Calu3 (cell line): Measurements from ENCODE around the gene TWF2. TPM values are rescaled to one million over a fixed set of nuclear protein-coding genes. Genes with fewer than 3 reads are reported as not detected.
"Not testable (repeated sequence)": the region's sequence is repeated elsewhere in the genome, so short reads cannot be mapped to it uniquely, and the experiment has no call there.

ENCODE experiments used
- BruUV-seq: library from RNA; stranded (reverse); fragments of 400-500 nt; replicated peaks from 2 replicates; lab custom pipeline; 2021; lab: Mats Ljungman, UMichigan
- CTCF ChIA-PET: fragments of 300-600 bp; sonication (Branson Sonifier 250); formaldehyde crosslinking; loops from one replicate; lab custom pipeline; 2022; ENCODE audit warnings: antibody characterized with exemption; lab: Charles Lee
- DNase-seq: peaks from one replicate; pipeline ENCODE4 v3.0.0; 2022
- H3K27ac Mint-ChIP-seq: one replicate; pipeline ENCODE4 v1.8.0; 2022; ENCODE audit warnings: mixed read lengths; ENCODE audit not compliant: unreplicated experiment
- H3K27me3 Mint-ChIP-seq: one replicate; pipeline ENCODE4 v1.8.0; 2022; ENCODE audit warnings: mixed read lengths; ENCODE audit not compliant: unreplicated experiment
- H3K36me3 Mint-ChIP-seq: one replicate; pipeline ENCODE4 v1.8.0; 2022; ENCODE audit warnings: mild to moderate bottlenecking, moderate library complexity, mixed read lengths; ENCODE audit not compliant: insufficient read depth, unreplicated experiment
- H3K4me1 Mint-ChIP-seq: one replicate; pipeline ENCODE4 v1.8.0; 2022; ENCODE audit warnings: mild to moderate bottlenecking, low read depth, mixed read lengths; ENCODE audit not compliant: unreplicated experiment
- H3K4me3 Mint-ChIP-seq: one replicate; pipeline ENCODE4 v1.8.0; 2022; ENCODE audit warnings: mild to moderate bottlenecking, low read depth, moderate library complexity, mixed read lengths; ENCODE audit not compliant: unreplicated experiment
- H3K9me3 Mint-ChIP-seq: one replicate; pipeline ENCODE4 v1.8.0; 2022; ENCODE audit warnings: low read depth, mixed read lengths; ENCODE audit not compliant: unreplicated experiment
- CTCF ChIP-seq: fragments of 200-600 bp; IDR thresholded peaks from one replicate; pipeline ENCODE4 v1.8.0; 2022; ENCODE audit warnings: antibody characterized with exemption; ENCODE audit not compliant: unreplicated experiment
- intact Hi-C: fragments of 100-400 bp; cut with micrococcal nuclease; formaldehyde crosslinking; loops from one replicate; pipeline ENCODE4 v1.10.0; 2022; ENCODE audit not compliant: unreplicated experiment
- total RNA-seq: library from RNA; stranded (reverse); gene quantifications from 2 replicates; pipeline ENCODE4 v1.2.3, GENCODE V29; 2022

The TWF2 gene
- total RNA-seq, 1 experiment from 2014 or later: 49.1 TPM

- BruUV-seq: no TSS peak
- CTCF ChIA-PET: no interaction called here
- no peaks in the 10 kb centered on the region for H3K27me3 Mint-ChIP-seq
- TF ChIP-seq CTCF: no peak
- peaks cover 75% of the 10 kb centered on the region for H3K36me3 Mint-ChIP-seq
- H3K27ac Mint-ChIP-seq: no peak overlapping the region
- H3K4me3 Mint-ChIP-seq: no peak overlapping the region
- DNase-seq: no peak
- H3K4me1 Mint-ChIP-seq: peaks cover 37% of the 10 kb centered on the region
- no peaks in the 10 kb centered on the region for H3K9me3 Mint-ChIP-seq
- intact Hi-C loops: no loop called here
These were observed 33.9 kb upstream of the TWF2 start for GRCh38 chr3:52272831-52273230.

DNA sequence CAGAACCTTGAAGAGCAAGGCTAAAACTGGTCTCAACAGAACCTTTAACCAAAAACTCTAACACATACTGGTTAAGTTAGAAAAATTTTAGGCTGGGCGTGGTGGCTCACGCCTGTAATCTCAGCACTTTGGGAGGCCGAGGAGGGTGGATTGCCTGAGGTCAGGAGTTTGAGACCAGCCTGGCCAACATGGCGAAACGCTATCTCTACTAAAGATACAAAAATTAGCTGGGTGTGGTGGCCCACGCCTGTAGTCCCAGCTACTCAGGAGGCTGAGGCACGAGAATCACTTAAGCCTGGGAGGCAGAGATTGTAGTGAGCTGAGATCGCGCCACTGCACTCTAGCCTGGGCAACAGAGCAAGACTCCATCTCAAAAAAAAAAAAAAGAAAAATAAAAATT lies 33.2 kb upstream of the TWF2 start:
- DNase-seq, H3K4me3 Mint-ChIP-seq, H3K27me3 Mint-ChIP-seq, BruUV-seq, H3K9me3 Mint-ChIP-seq, intact Hi-C loops, H3K27ac Mint-ChIP-seq: not testable (repeated sequence)
- CTCF ChIA-PET: interaction anchor here (0.7 kb wide), 1 partner anchor 74 kb away, joined by 3 read pairs; the partner anchor contains the start of gene ALAS1
- peaks cover 41% of the 10 kb centered on the region for H3K4me1 Mint-ChIP-seq
- H3K36me3 Mint-ChIP-seq: peaks cover 74% of the 10 kb centered on the region

DNA sequence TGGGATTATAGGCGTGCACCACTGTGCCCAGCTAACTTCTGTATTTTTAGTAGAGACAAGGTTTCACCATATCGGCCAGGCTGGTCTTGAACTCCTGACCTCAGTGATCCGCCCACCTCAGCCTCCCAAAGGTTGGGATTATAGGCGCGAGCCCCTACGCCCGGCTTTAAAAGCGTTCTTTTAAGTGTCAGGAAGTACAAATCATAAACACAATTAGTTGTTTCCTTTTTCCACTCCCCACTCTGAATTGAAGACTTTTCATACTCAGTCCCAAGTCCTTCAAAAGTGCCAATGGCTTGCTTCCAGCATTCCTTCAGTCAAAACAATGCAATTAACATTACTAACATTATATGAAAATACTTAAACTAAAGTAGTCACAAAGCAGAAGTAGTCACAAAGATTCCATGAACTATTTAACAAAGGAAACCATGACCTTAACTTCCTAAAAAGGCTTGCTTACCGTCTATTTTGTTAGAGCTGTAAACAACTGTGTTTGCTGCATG lies 31.3 kb upstream of the TWF2 start:
- peaks cover 32% of the 10 kb centered on the region for H3K4me1 Mint-ChIP-seq
- no peaks in the 10 kb centered on the region for H3K9me3 Mint-ChIP-seq
- BruUV-seq: no TSS peak
- CTCF ChIA-PET: no interaction called here
- intact Hi-C loops: no loop called here
- no peaks in the 10 kb centered on the region for H3K27me3 Mint-ChIP-seq
- no peak for TF ChIP-seq CTCF
- H3K27ac Mint-ChIP-seq: no peak overlapping the region
- H3K36me3 Mint-ChIP-seq: peaks cover 71% of the 10 kb centered on the region
- no peak overlapping the region for H3K4me3 Mint-ChIP-seq
- no peak for DNase-seq

GRCh38 chr3:52269776-52270175 lies 30.8 kb upstream of the TWF2 start:
- no peak for DNase-seq
- Mint-ChIP-seq H3K27me3 (no peaks in the 10 kb centered on the region), H3K4me1 (peaks cover 34% of the 10 kb centered on the region), H3K27ac (no peak overlapping the region), H3K9me3 (no peaks in the 10 kb centered on the region), H3K36me3 (peaks cover 74% of the 10 kb centered on the region), H3K4me3 (no peak overlapping the region)
- TF ChIP-seq CTCF: no peak
- intact Hi-C loops: no loop called here
- BruUV-seq: no TSS peak
- CTCF ChIA-PET: no interaction called here

GRCh38 chr3:52268036-52268435 lies 29.1 kb upstream of the TWF2 start:
- H3K27me3 Mint-ChIP-seq: no peaks in the 10 kb centered on the region
- no peak overlapping the region for H3K4me3 Mint-ChIP-seq
- H3K36me3 Mint-ChIP-seq: peaks cover 77% of the 10 kb centered on the region
- no peak for DNase-seq
- intact Hi-C loops: no loop called here
- CTCF ChIA-PET: no interaction called here
- H3K4me1 Mint-ChIP-seq: peaks cover 42% of the 10 kb centered on the region
- H3K27ac Mint-ChIP-seq: peak overlapping the region; percentile 34
- BruUV-seq: no TSS peak
- no peaks in the 10 kb centered on the region for H3K9me3 Mint-ChIP-seq
- no peak for TF ChIP-seq CTCF
